ENCODE results near the gene TPCN2. TPM values are rescaled to one million over a fixed set of nuclear protein-coding genes. Genes with fewer than 3 reads are reported as not detected.

The TPCN2 gene
- total and polyA plus RNA-seq, 9 of the 15 experiments (the other 6 are each of a cell fraction or from before 2014, with no cell fraction given) = 0.66 to 10.2 (median 4.6) TPM

- BruUV-seq (replicated peaks) = no TSS peak
- Histone ChIP-seq H3K9me1 (ENCODE audit: control insufficient read depth, insufficient read depth, low read length) (no peaks in the 10 kb centered on the region), H3K9me3 (replicated peaks; ENCODE audit: control insufficient read depth, insufficient read depth, low read depth, low read length) (no peaks in the 10 kb centered on the region), H3K9ac (ENCODE audit: insufficient read depth in 1 of 2, low read depth in 2 of 2, low read length in 2 of 2) (no peak overlapping the region), H3K79me2 (ENCODE audit: control insufficient read depth, insufficient read depth, low read length) (no peaks in the 10 kb centered on the region), H3K4me3 (no peak overlapping the region), H3K4me2 (ENCODE audit: insufficient read depth, low read length) (no peak overlapping the region), H3K27ac (ENCODE audit: extremely low read depth, low read depth, low read length) (no peak overlapping the region), H3K4me1 (replicated peaks in 1 of 2; ENCODE audit: control insufficient read depth in 2 of 2, insufficient read depth in 2 of 2, low read length in 2 of 2) (peaks cover 0 to 8% of the 10 kb centered on the region in 2 experiments; a peak in 2 of 5 replicates), H4K20me1 (replicated peaks; ENCODE audit: control insufficient read depth, insufficient read depth, low read length) (no peaks in the 10 kb centered on the region), H3K27me3 (ENCODE audit: control insufficient read depth in 2 of 2, insufficient read depth in 2 of 2, low read length in 2 of 2) (peaks cover 8 to 49% of the 10 kb centered on the region in 2 experiments; a peak in 3 of 5 replicates), H2AFZ (ENCODE audit: low read depth, low read length) (no peak overlapping the region), H3K36me3 (ENCODE audit: control insufficient read depth, insufficient read depth, low read length) (no peaks in the 10 kb centered on the region)
- in situ Hi-C loops (cut with MboI) (no loop called here), intact Hi-C loops (cut with micrococcal nuclease) (no loop called here)
- ATAC-seq (no peak), DNase-seq (ENCODE audit: extremely low read depth in 1 of 4, low spot score in 3 of 4) (no peak), FAIRE-seq (no peak)
- CTCF ChIA-PET (ENCODE audit: low intra/inter-chr PET ratio) = no interaction called here
- WGBS (ENCODE audit: insufficient coverage, low coverage, missing lambda C conversion rate) = 12% methylated on average over 1 of the region's 1 CpG
- TF ChIP-seq ERF (CRISPR knock-in tag; IDR thresholded peaks at IDR 0.05) (no peak), NFIC (IDR thresholded peaks at IDR 0.05) (no peak), TAF1 (IDR thresholded peaks at IDR 0.05; ENCODE audit: control insufficient read depth, extremely low read depth, insufficient read depth, low read length, severe bottlenecking) (no peak), HES1 (IDR thresholded peaks at IDR 0.05; ENCODE audit: low read depth) (no peak), E2F8 (IDR thresholded peaks at IDR 0.05; ENCODE audit: low read depth, partially characterized antibody) (no peak), ZNF589 (CRISPR knock-in tag; IDR thresholded peaks at IDR 0.05; ENCODE audit: low read depth) (no peak), HMGXB4 (CRISPR knock-in tag; IDR thresholded peaks at IDR 0.05) (no peak), SMC3 (conservative IDR thresholded peaks at IDR 0.05; ENCODE audit: insufficient read depth, low read depth, low read length) (no peak), NELFE (IDR thresholded peaks at IDR 0.05; ENCODE audit: insufficient read depth, insufficient read length) (no peak), ZNF175 (CRISPR knock-in tag; IDR thresholded peaks at IDR 0.05; ENCODE audit: low read depth) (no peak), TAF15 (IDR thresholded peaks at IDR 0.05; ENCODE audit: low read depth, low read length) (no peak), CXXC5 (CRISPR knock-in tag; IDR thresholded peaks at IDR 0.05) (no peak), ARID2 (IDR thresholded peaks at IDR 0.05) (no peak), HDAC2 (IDR thresholded peaks at IDR 0.05) (no peak), FOS (IDR thresholded peaks at IDR 0.05; ENCODE audit: extremely low read depth, insufficient read length) (no peak), KAT2B (IDR thresholded peaks at IDR 0.05; ENCODE audit: low read depth, low read length) (no peak)
- POLR2A ChIA-PET = no interaction called here
Measured at GRCh38 chr11:69039501-69039900, 9.2 kb upstream of the TPCN2 start.

All from K562 (cell line).